ENCODE measurements around the gene ARHGAP29. TPM values are rescaled to one million over a fixed set of nuclear protein-coding genes. Genes with fewer than 3 reads are reported as not detected.

The ARHGAP29 gene
- total RNA-seq, 1 donor = 85.1 TPM

- TF ChIP-seq CTCF (IDR thresholded peaks at IDR 0.05; ENCODE audit: insufficient read depth, low read depth, low read length) = no peak
- DNase-seq (ENCODE audit: low read depth) = no peak
- H3K4me3 ChIP-seq (ENCODE audit: low read depth, low read length) = no peak overlapping the region
Observed at GRCh38 chr1:94202241-94202640, 35.1 kb downstream of the ARHGAP29 start.

- no peak for DNase-seq (ENCODE audit: low read depth)
- no peak overlapping the region for H3K4me3 ChIP-seq (ENCODE audit: low read depth, low read length)
- no peak for TF ChIP-seq CTCF (IDR thresholded peaks at IDR 0.05; ENCODE audit: insufficient read depth, low read depth, low read length)
Observed at GRCh38 chr1:94199398-94199797, 38.0 kb downstream of the ARHGAP29 start.

- H3K4me3 ChIP-seq (ENCODE audit: low read depth, low read length) = no peak overlapping the region
- DNase-seq (ENCODE audit: low read depth) = no peak
- no peak for TF ChIP-seq CTCF (IDR thresholded peaks at IDR 0.05; ENCODE audit: insufficient read depth, low read depth, low read length)
Observed at GRCh38 chr1:94194079-94194865, 43.1 kb downstream of the ARHGAP29 start.

- no peak overlapping the region for H3K4me3 ChIP-seq (ENCODE audit: low read depth, low read length)
- no peak for DNase-seq (ENCODE audit: low read depth)
- no peak for TF ChIP-seq CTCF (IDR thresholded peaks at IDR 0.05; ENCODE audit: insufficient read depth, low read depth, low read length)
Observed at GRCh38 chr1:94193128-94193527, 44.3 kb downstream of the ARHGAP29 start.

- DNase-seq (ENCODE audit: low read depth) = no peak
- H3K4me3 ChIP-seq (ENCODE audit: low read depth, low read length) = no peak overlapping the region
- TF ChIP-seq CTCF (IDR thresholded peaks at IDR 0.05; ENCODE audit: insufficient read depth, low read depth, low read length) = no peak
Observed at GRCh38 chr1:94191216-94191615, 46.2 kb downstream of the ARHGAP29 start.

GRCh38 chr1:94186946-94187345, 50.4 kb downstream of the ARHGAP29 start:
- TF ChIP-seq CTCF (IDR thresholded peaks at IDR 0.05; ENCODE audit: insufficient read depth, low read depth, low read length) = no peak
- no peak overlapping the region for H3K4me3 ChIP-seq (ENCODE audit: low read depth, low read length)
- no peak for DNase-seq (ENCODE audit: low read depth)

Data from fibroblast of villous mesenchyme (primary cell).